Esophagus squamous epithelium (tissue), 5 donors: ENCODE measurements around the gene CNIH2. TPM values are rescaled to one million over a fixed set of nuclear protein-coding genes. Genes with fewer than 3 reads are reported as not detected.
"Not testable (repeated sequence)": the region's sequence is repeated elsewhere in the genome, so short reads cannot be mapped to it uniquely, and the experiment has no call there.

Experiments used
- DNase-seq: peaks from one replicate; lab custom pipeline; 2025; lab: John Stamatoyannopoulos, UW
- H3K27ac ChIP-seq, 4 donors: fragments of 200-600 bp; sonication (generic); one replicate each; pipeline ENCODE4 v1.5.1; 2016 to 2019; ENCODE audit warnings: mild to moderate bottlenecking in 1 of 4
- H3K27me3 ChIP-seq, 4 donors: fragments of 200-600 bp; sonication (generic); 1 replicate in 3 of 4; 2 replicates in 1 of 4; pipeline versions ENCODE4 v1.5.1 to v1.6.0; 2017 to 2021; ENCODE audit warnings: antibody characterized with exemption in 1 of 4
- H3K36me3 ChIP-seq, 3 donors: fragments of 200-600 bp; sonication (generic); one replicate each; pipeline ENCODE4 v1.5.1; 2016 to 2019
- H3K4me1 ChIP-seq, 3 donors: fragments of 200-600 bp; sonication (generic); one replicate each; pipeline ENCODE4 v1.5.1; 2017 to 2019
- H3K4me3 ChIP-seq, 4 donors: fragments of 200-600 bp; sonication (generic); 1 replicate in 3 of 4; 2 replicates in 1 of 4; pipeline ENCODE4 v1.5.1; 2016 to 2019; ENCODE audit warnings: mild to moderate bottlenecking in 2 of 4, moderate library complexity in 1 of 4
- H3K9me3 ChIP-seq, 3 donors: fragments of 200-600 bp; sonication (generic); one replicate each; pipeline ENCODE4 v1.5.1; 2016 to 2019
- POLR2A ChIP-seq, 4 donors: fragments of 450-650 bp; IDR thresholded peaks; one replicate each; pipeline ENCODE4 v1.6.1; 2017; ENCODE audit warnings: antibody characterized with exemption in 4 of 4, mild to moderate bottlenecking in 4 of 4, moderate library complexity in 3 of 4
- WGBS, 2 donors: methylation state at CpG; one replicate each; pipeline ENCODE4 v1.1.5; 2018; 5-methylcytosine and 5-hydroxymethylcytosine counted together
- intact Hi-C: fragments of 100-400 bp; cut with DNase I; formaldehyde crosslinking; loops from one replicate; pipeline ENCODE4 v1.15.0; 2022
- total RNA-seq, 4 donors: library from RNA; depleted of rRNA; stranded (reverse); fragments of >200 nt; gene quantifications; one replicate each; pipeline ENCODE4 v1.1.0, GENCODE V29; 2016
- TF ChIP-seq, protein P1 (sequence below), 6 experiments: fragments of 450-650 bp in 4 of 6; fragments of 200-600 bp in 2 of 6; sonication (generic) in 2 of 6; IDR thresholded peaks; one replicate each; pipeline ENCODE4 v1.5.1; 2016 to 2019; ENCODE audit warnings: antibody characterized with exemption in 6 of 6, mild to moderate bottlenecking in 4 of 6, moderate library complexity in 4 of 6
- donor health status: DM: yes; HTN: yes; CAD: no.

CNIH2 gene
- total RNA-seq, 4 donors from 2014 or later, result 0.48 to 0.70 TPM; not detected in 2

DNA sequence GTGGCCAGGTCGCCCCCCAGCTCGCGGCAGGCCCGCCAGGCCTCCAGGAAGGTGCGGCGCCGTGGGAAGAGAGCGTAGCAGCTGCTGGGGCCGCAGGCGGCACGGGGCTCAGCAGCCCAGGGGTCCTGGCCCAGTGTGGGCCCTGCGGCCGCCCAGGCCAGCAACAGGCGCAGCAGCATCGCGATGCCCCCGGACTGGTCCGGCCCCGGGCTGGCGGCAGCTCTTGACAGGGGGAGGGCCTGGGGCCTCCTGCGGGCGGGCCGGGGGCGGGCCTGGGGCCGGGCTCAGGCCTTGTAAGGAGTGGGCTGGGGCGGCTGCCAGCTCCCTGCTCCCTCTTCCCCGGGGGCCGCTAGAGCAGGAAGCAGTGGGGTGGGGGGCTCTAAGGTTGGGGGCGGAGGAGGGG, 38.9 kb downstream of the CNIH2 start, which contains the start of gene CD248:
TSS of gene CD248 (minus strand) at position 196 of the 403 bp plus-strand sequence. CDS start at position 179, 17 bp downstream.
- WGBS, 2 donors, result no CpG with 5 or more reads among the region's 29 CpGs
- Histone ChIP-seq H3K27me3 (peaks cover 0 to 32% (median 0%) of the 10 kb centered on the region in 4 donors), H3K4me3 (peak within 1 kb of the TSS; percentile 21 to 68 (median 60)), H3K4me1 (peaks cover 44 to 81% (median 56%) of the 10 kb centered on the region in 3 donors), H3K36me3 (no peaks in the 10 kb centered on the region), H3K27ac (peak within 1 kb of the TSS; percentile 61 to 92 (median 89)), H3K9me3 (no peaks in the 10 kb centered on the region)
- TF ChIP-seq POLR2A (IDR thresholded peaks at IDR 0.05), result peak in 1 of 4 donors; percentile 50
- TF ChIP-seq, protein P1, sequence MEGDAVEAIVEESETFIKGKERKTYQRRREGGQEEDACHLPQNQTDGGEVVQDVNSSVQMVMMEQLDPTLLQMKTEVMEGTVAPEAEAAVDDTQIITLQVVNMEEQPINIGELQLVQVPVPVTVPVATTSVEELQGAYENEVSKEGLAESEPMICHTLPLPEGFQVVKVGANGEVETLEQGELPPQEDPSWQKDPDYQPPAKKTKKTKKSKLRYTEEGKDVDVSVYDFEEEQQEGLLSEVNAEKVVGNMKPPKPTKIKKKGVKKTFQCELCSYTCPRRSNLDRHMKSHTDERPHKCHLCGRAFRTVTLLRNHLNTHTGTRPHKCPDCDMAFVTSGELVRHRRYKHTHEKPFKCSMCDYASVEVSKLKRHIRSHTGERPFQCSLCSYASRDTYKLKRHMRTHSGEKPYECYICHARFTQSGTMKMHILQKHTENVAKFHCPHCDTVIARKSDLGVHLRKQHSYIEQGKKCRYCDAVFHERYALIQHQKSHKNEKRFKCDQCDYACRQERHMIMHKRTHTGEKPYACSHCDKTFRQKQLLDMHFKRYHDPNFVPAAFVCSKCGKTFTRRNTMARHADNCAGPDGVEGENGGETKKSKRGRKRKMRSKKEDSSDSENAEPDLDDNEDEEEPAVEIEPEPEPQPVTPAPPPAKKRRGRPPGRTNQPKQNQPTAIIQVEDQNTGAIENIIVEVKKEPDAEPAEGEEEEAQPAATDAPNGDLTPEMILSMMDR (IDR thresholded peaks at IDR 0.05), result no peak
- intact Hi-C loops, result no loop called here
- DNase-seq, result no peak

DNA sequence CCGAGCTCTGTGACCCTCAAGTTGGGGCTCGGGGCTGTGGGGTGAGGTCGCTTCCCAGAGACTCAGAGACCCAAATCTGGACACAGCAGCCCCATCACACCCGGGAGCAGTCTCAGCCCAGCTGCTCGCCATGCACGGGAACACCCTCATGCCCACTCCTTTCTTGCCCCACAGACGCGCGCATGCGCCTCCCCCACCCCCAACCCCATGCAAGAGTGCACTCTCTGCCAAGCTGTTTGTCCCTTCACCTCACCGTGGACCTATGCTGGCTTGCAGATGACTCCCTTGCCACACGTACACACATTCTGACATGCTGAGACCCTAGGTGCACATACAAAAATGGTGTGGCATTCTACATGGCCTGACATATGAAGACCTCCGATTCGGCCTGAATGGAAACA, 39.3 kb downstream of the CNIH2 start:
- peaks cover 0 to 32% (median 0%) of the 10 kb centered on the region in 4 donors for H3K27me3 ChIP-seq
- peak overlapping the region; percentile 61 to 92 (median 84) for H3K27ac ChIP-seq
- no peak for DNase-seq
- H3K4me3 ChIP-seq, result peak overlapping the region in 3 of 4 donors; percentile 56 to 68 (median 63)
- intact Hi-C loops, result no loop called here
- WGBS, 2 donors, result 42 to 80% methylated on average over 1 to 11 of the region's 14 CpGs
- TF ChIP-seq, protein P1 (IDR thresholded peaks at IDR 0.05), result no peak
- no peak for TF ChIP-seq POLR2A (IDR thresholded peaks at IDR 0.05)
- no peaks in the 10 kb centered on the region for H3K9me3 ChIP-seq
- peaks cover 44 to 77% (median 56%) of the 10 kb centered on the region in 3 donors for H3K4me1 ChIP-seq
- H3K36me3 ChIP-seq, result no peaks in the 10 kb centered on the region

DNA sequence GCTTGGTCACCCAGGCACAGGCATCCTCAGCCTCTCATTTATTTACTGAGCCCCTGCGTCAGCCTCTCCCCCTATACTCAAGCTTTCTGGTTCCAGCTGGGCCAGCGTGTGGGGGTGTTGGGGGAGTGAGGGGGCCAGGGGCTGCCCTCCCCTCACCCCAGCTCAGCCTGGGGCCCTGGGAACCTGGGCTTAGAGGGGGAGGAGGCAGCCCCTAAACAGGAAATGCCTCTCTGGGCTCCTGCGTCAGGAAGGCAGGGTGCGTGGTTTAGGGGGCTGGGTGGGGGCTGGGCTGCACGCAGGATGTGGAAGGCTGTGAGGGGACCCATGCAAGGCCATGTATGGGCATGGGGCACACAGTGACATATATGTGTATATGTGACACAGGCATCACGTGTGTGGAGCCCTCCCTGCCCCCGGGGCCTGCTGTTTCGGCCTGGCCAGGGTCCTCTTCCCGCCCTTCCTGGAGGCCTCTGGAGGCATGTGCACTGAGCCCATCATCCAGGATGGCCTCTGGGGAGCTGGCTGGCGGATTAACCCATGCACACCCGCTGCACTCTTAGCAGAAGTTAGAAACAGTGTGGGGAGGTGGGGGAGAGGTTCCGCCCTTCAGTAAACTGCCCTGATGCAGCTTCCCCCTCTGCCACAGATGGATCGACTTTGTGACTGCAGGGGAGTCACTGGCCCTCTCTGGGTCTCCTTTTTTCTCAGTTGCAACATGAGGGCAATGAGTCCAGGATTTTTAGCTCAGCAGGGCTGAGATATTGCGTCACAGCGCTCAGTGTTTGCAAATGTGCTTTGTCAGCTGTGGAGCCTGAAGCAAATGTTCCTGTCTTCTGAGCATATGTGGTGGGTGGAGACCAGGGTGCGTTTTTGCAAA, 40.0 kb downstream of the CNIH2 start:
- no peak for TF ChIP-seq POLR2A (IDR thresholded peaks at IDR 0.05)
- TF ChIP-seq, protein P1 (IDR thresholded peaks at IDR 0.05), result no peak
- Histone ChIP-seq H3K4me1 (peaks cover 43 to 71% (median 55%) of the 10 kb centered on the region in 3 donors), H3K4me3 (no peak overlapping the region), H3K36me3 (no peaks in the 10 kb centered on the region), H3K9me3 (no peaks in the 10 kb centered on the region), H3K27me3 (peaks cover 0 to 32% (median 0%) of the 10 kb centered on the region in 4 donors), H3K27ac (peak overlapping the region; percentile 61 to 92 (median 84))
- DNase-seq, result no peak
- intact Hi-C loops, result no loop called here
- WGBS, 2 donors, result 15 to 18% methylated on average over 4 of the region's 16 CpGs

DNA sequence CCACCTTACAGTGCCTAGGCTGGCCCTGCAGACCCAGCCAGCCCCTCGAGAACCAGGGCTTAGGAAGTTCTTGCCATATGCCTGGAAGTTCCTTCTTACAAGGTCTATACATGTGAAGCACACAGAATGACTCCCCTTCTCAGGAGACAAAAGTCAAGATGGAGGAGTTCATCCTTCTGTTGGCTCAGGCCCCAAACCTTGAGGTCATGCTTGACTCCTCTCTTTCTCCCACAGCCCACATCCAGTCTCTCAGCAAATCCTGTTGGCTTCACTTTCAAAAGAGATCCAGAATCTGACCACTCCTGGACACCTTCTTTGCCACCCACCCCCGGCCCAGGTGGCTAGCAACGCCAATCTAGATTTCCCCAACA, 40.6 kb downstream of the CNIH2 start:
- no peak overlapping the region for H3K4me3 ChIP-seq
- H3K27ac ChIP-seq, result peak overlapping the region; percentile 61 to 92 (median 84)
- whole genome bisulfite sequencing, 2 donors, result 50 to 82% methylated on average over 2 of the region's 3 CpGs
- no peaks in the 10 kb centered on the region for H3K9me3 ChIP-seq
- no peaks in the 10 kb centered on the region for H3K36me3 ChIP-seq
- intact Hi-C loops, result no loop called here
- peaks cover 0 to 32% (median 0%) of the 10 kb centered on the region in 4 donors for H3K27me3 ChIP-seq
- no peak for DNase-seq
- no peak for TF ChIP-seq POLR2A (IDR thresholded peaks at IDR 0.05)
- TF ChIP-seq, protein P1 (IDR thresholded peaks at IDR 0.05), result no peak
- peaks cover 37 to 65% (median 49%) of the 10 kb centered on the region in 3 donors for H3K4me1 ChIP-seq

DNA sequence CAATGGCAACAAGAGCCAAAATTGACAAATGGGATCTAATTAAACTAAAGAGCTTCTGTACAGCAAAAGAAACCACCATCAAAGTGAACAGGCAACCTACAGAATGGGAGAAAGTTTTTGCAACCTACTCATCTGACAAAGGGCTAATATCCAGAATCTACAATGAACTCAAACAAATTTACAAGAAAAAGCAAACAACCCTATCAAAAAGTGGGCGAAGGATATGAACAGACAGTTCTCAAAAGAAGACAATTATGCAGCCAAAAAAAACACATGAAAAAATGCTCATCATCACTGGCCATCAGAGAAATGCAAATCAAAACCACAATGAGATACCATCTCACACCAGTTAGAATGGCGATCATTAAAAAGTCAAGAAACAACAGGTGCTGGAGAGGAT, 42.3 kb downstream of the CNIH2 start:
- WGBS, 2 donors, result 81 to 97% methylated on average over 2 of the region's 2 CpGs
- H3K4me3 ChIP-seq, intact Hi-C loops, H3K27ac ChIP-seq, H3K9me3 ChIP-seq, H3K36me3 ChIP-seq, DNase-seq: not testable (repeated sequence)
- Histone ChIP-seq H3K4me1 (peaks cover 35 to 58% (median 38%) of the 10 kb centered on the region in 3 donors), H3K27me3 (peaks cover 0 to 21% (median 0%) of the 10 kb centered on the region in 4 donors)

DNA sequence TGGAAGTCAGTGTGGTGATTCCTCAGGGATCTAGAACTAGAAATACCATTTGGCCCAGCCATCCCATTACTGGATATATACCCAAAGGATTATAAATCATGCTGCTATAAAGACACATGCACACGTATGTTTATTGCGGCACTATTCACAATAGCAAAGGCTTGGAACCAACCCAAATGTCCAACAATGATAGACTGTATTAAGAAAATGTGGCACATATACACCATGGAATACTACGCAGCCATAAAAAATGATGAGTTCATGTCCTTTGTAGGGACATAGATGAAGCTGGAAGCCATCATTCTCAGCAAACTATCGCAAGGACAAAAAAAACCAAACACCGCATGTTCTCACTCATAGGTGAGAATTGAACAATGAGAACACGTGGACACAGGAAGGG, 42.8 kb downstream of the CNIH2 start:
- H3K9me3 ChIP-seq, H3K36me3 ChIP-seq, H3K27ac ChIP-seq, intact Hi-C loops, H3K4me3 ChIP-seq, DNase-seq: not testable (repeated sequence)
- WGBS, 2 donors, result 90 to 91% methylated on average over 6 of the region's 6 CpGs
- H3K4me1 ChIP-seq, result peaks cover 35 to 60% (median 38%) of the 10 kb centered on the region in 3 donors
- peaks cover 0 to 16% (median 0%) of the 10 kb centered on the region in 4 donors for H3K27me3 ChIP-seq
